Activated naive CD4-positive, alpha-beta T cell treated with anti-CD3 and anti-CD28 coated beads for 36 hours (primary cell): ENCODE measurements around the gene YTHDF1. TPM values are rescaled to one million over a fixed set of nuclear protein-coding genes. Genes with fewer than 3 reads are reported as not detected.

Experiments used
- CTCF ChIA-PET: fragments of 350-600 bp; sonication (Branson Sonifier 250); formaldehyde crosslinking; loops from one replicate; lab custom pipeline; 2021; ENCODE audit warnings: antibody characterized with exemption; lab: Charles Lee
- DNase-seq: peaks from one replicate; pipeline ENCODE4 v3.0.0-alpha.2; 2020
- H3K27ac Mint-ChIP-seq: one replicate; pipeline ENCODE4 v1.8.0; 2021; ENCODE audit warnings: mild to moderate bottlenecking, mixed read lengths
- H3K27me3 Mint-ChIP-seq: one replicate; pipeline ENCODE4 v1.8.0; 2021; ENCODE audit warnings: low read depth, mixed read lengths
- H3K36me3 Mint-ChIP-seq: one replicate; pipeline ENCODE4 v1.8.0; 2021; ENCODE audit warnings: low read depth, mixed read lengths
- H3K4me1 Mint-ChIP-seq: one replicate; pipeline ENCODE4 v1.8.0; 2021; ENCODE audit warnings: low read depth, mixed read lengths
- H3K4me3 Mint-ChIP-seq: one replicate; pipeline ENCODE4 v1.8.0; 2021; ENCODE audit warnings: mild to moderate bottlenecking, moderate library complexity, mixed read lengths
- H3K9me3 Mint-ChIP-seq: one replicate; pipeline ENCODE4 v1.8.0; 2021; ENCODE audit warnings: mixed read lengths
- intact Hi-C: fragments of 100-400 bp; cut with micrococcal nuclease; formaldehyde crosslinking; loops from one replicate; pipeline ENCODE4 v1.15.1; 2023
- total RNA-seq, 2 experiments: library from RNA; stranded (reverse); gene quantifications; one replicate each; pipeline ENCODE4 v1.2.3, GENCODE V29; 2021

Gene YTHDF1
- 10 to 100 TPM; 27.6 to 27.8 TPM for total RNA-seq

DNA sequence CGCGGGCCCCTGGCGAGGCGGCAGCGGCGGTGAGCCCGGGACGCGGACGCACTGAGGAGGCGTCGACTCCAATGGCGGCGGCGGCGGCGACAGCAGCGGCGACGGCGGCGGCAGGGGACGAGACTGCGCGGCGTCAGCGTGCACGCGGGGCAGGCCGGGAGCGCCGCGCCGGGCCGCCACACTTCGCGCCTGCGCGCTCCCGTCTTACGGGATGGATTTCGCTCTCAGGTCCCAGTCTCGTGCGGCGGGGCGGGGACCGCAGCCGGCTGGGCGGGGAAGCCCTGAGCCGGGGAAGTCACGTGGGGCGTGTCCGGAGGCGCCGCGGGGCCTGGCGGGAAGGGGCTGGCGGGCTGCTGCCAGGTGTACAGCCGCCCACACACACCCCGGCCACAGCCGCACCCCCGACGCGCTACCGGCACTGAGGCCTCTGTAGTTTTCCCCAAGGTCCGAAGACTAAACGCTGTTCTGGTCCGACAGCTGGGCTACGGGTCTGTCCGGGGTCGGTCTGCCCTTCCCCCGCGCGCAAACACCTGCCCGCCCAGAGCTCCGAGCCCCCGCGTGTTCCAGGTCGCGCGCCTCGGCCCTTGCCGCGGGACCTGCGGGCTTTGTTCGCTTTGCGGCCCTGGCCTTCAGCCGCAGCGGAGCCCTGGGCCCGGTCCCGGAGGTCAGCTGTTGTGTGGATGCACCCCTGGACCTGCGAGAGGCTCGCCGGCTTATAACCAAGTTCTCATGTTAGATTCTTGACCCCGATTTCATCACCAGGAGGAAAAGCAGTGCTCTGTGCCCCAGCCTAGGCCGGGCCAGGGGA is at the start of gene YTHDF1:
Gene YTHDF1, minus strand, starts transcription at position 91 of the 808 bp plus-strand sequence. CDS start 239 bp downstream, outside the sequence.
- Mint-ChIP-seq H3K36me3 (peaks cover 30% of the 10 kb centered on the region), H3K27ac (peak within 1 kb of the TSS; percentile 87), H3K4me3 (peak within 1 kb of the TSS; percentile 94), H3K27me3 (no peaks in the 10 kb centered on the region), H3K9me3 (no peaks in the 10 kb centered on the region), H3K4me1 (peaks cover 47% of the 10 kb centered on the region)
- intact Hi-C loops: loop anchor here (1.0 to 10.0 kb wide), 5 partner anchors 113 to 769 kb away; partner anchors contain the start of genes GID8, PPDPF, PRPF6 and TPD52L2
- CTCF ChIA-PET: interaction anchor here (5.6 kb wide), 1 partner anchor 7 kb away, joined by 50 read pairs; no protein-coding TSS in a partner anchor
- peak; percentile 97 for DNase-seq

GRCh38 chr20:63264519-63264918 is 48.6 kb upstream of the YTHDF1 start:
- H3K27ac Mint-ChIP-seq: no peak overlapping the region
- no peaks in the 10 kb centered on the region for H3K36me3 Mint-ChIP-seq
- H3K4me1 Mint-ChIP-seq: peaks cover 3% of the 10 kb centered on the region
- no peaks in the 10 kb centered on the region for H3K9me3 Mint-ChIP-seq
- CTCF ChIA-PET: interaction anchor here (1.0 kb wide), 1 partner anchor 41 kb away, joined by 3 read pairs; no protein-coding TSS in a partner anchor
- H3K27me3 Mint-ChIP-seq: peaks cover 3% of the 10 kb centered on the region
- intact Hi-C loops: no loop called here
- no peak overlapping the region for H3K4me3 Mint-ChIP-seq
- no peak for DNase-seq

DNA sequence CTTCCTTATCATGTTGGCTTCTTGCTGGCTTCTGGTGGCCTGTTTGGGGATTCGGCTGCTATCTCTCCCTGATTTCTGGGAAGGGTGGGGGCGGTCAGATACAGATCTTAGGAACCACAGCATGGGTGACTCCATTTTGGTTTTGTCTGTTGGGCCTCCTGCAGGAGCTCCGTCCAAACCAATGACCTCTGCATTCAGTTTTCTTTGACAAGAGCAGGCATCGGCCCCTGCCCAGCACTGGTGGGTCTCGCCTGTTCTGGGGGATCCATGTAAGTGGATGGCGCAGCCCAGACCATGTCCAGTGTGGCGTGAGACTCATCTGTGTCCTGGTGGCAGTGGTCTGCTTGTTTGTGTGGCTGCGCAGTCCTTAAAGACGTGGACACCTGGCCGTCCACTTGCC is 48.1 kb upstream of the YTHDF1 start:
- peaks cover 3% of the 10 kb centered on the region for H3K27me3 Mint-ChIP-seq
- CTCF ChIA-PET: no interaction called here
- no peak overlapping the region for H3K27ac Mint-ChIP-seq
- H3K36me3 Mint-ChIP-seq: no peaks in the 10 kb centered on the region
- intact Hi-C loops: no loop called here
- no peak for DNase-seq
- H3K9me3 Mint-ChIP-seq: no peaks in the 10 kb centered on the region
- H3K4me3 Mint-ChIP-seq: no peak overlapping the region
- peaks cover 3% of the 10 kb centered on the region for H3K4me1 Mint-ChIP-seq

DNA sequence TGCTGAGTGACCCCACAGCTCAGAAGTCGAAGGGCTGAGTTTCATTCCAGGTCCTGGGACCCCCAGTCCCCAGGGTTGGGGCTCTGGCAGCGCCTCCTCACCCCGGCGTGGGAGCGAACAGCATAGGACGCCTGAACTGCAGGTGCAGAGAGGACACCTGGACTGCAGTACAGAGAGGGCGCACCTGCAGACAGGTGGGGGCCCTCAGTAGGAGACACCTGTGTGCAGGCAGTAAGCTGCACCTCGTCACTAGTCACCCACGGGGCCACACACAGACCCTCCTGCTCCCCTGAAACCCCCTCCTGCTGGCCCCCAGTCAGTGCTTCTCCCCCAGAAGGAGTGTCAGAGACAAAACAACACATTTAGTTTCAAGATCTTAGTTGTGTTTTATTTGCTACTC is 46.9 kb upstream of the YTHDF1 start:
- no peak for DNase-seq
- Mint-ChIP-seq H3K27ac (no peak overlapping the region), H3K4me1 (peaks cover 3% of the 10 kb centered on the region), H3K36me3 (no peaks in the 10 kb centered on the region), H3K27me3 (peaks cover 6% of the 10 kb centered on the region), H3K4me3 (no peak overlapping the region), H3K9me3 (no peaks in the 10 kb centered on the region)
- CTCF ChIA-PET: no interaction called here
- intact Hi-C loops: no loop called here

- no peaks in the 10 kb centered on the region for H3K9me3 Mint-ChIP-seq
- no peak for DNase-seq
- CTCF ChIA-PET: no interaction called here
- no peak overlapping the region for H3K27ac Mint-ChIP-seq
- peaks cover 8% of the 10 kb centered on the region for H3K27me3 Mint-ChIP-seq
- no peak overlapping the region for H3K4me3 Mint-ChIP-seq
- H3K4me1 Mint-ChIP-seq: peaks cover 3% of the 10 kb centered on the region
- intact Hi-C loops: no loop called here
- H3K36me3 Mint-ChIP-seq: no peaks in the 10 kb centered on the region
Observed at GRCh38 chr20:63261795-63262528, 46.0 kb upstream of the YTHDF1 start.

- no peaks in the 10 kb centered on the region for H3K9me3 Mint-ChIP-seq
- intact Hi-C loops: no loop called here
- CTCF ChIA-PET: no interaction called here
- no peak overlapping the region for H3K4me3 Mint-ChIP-seq
- peaks cover 3% of the 10 kb centered on the region for H3K4me1 Mint-ChIP-seq
- no peaks in the 10 kb centered on the region for H3K36me3 Mint-ChIP-seq
- no peak overlapping the region for H3K27ac Mint-ChIP-seq
- DNase-seq: no peak
- H3K27me3 Mint-ChIP-seq: peaks cover 15% of the 10 kb centered on the region
Observed at GRCh38 chr20:63261060-63261794, 45.3 kb upstream of the YTHDF1 start.

- Mint-ChIP-seq H3K4me1 (peaks cover 3% of the 10 kb centered on the region), H3K9me3 (no peaks in the 10 kb centered on the region), H3K4me3 (no peak overlapping the region), H3K27ac (no peak overlapping the region), H3K27me3 (peaks cover 21% of the 10 kb centered on the region), H3K36me3 (no peaks in the 10 kb centered on the region)
- no peak for DNase-seq
- intact Hi-C loops: no loop called here
- CTCF ChIA-PET: no interaction called here
Observed at GRCh38 chr20:63260521-63260920, 44.6 kb upstream of the YTHDF1 start.

DNA sequence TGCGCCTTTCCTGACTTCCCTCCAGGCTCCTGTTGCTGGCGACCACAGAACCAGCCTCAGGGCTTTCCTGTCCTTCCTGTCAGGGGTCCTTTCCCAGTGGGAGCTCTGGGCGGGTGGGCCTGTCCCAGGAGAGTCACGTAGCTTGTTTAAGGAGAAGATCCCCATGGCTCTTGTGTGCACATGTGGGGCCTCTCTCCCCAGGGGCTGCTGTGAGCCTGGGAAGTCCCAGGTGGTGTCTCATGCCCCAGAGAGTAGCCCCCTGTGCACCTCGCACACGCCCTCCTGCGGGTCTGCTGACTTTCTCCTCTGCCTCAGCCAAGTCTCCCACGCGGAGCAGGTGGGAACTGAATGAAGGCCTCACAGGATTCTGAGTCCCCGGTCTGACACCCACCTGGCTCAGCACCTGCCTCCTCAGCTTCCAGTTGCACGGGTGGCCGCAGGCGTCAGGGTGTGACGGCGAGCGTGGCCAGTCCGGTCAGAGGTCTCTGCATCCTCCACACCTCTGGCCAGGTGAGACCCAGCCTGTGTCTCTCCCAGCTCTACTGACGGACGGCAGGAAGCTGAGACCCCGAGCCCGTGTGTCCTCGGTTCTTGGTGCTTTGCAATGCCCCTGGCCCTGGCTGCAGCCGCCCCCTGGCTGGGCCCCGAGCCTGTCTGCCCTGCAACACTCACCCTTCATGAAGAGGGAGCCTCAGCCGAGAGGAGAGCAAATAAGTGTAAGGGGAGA is 44.0 kb upstream of the YTHDF1 start:
- intact Hi-C loops: no loop called here
- Mint-ChIP-seq H3K36me3 (no peaks in the 10 kb centered on the region), H3K9me3 (no peaks in the 10 kb centered on the region), H3K4me3 (no peak overlapping the region), H3K27me3 (peaks cover 26% of the 10 kb centered on the region), H3K27ac (no peak overlapping the region), H3K4me1 (peaks cover 3% of the 10 kb centered on the region)
- no peak for DNase-seq
- CTCF ChIA-PET: interaction anchor here (0.6 kb wide), 1 partner anchor 31 kb away, joined by 3 read pairs; no protein-coding TSS in a partner anchor

- peaks cover 3% of the 10 kb centered on the region for H3K4me1 Mint-ChIP-seq
- no peak overlapping the region for H3K4me3 Mint-ChIP-seq
- H3K36me3 Mint-ChIP-seq: no peaks in the 10 kb centered on the region
- CTCF ChIA-PET: no interaction called here
- H3K27me3 Mint-ChIP-seq: peaks cover 25% of the 10 kb centered on the region
- no peaks in the 10 kb centered on the region for H3K9me3 Mint-ChIP-seq
- no peak overlapping the region for H3K27ac Mint-ChIP-seq
- DNase-seq: no peak
- intact Hi-C loops: no loop called here
Observed at GRCh38 chr20:63258781-63259180, 42.9 kb upstream of the YTHDF1 start.

DNA sequence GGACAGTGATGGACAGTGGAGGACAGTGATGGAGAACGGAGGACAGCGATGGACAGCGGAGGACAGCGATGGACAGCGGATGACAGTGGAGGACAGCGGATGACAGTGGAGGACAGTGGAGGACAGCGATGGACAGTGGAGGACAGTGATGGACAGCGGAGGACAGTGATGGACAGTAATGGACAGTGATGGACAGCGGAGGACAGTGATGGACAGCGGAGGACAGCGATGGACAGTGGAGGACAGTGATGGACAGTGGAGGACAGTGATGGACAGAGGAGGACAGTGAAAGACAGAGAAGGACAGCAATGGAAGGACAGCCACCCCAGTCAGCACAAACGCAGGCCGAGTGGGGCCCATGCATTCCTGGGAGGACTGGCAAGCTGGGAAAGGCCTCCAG is 41.7 kb upstream of the YTHDF1 start:
- H3K36me3 Mint-ChIP-seq: no peaks in the 10 kb centered on the region
- no peak overlapping the region for H3K27ac Mint-ChIP-seq
- H3K9me3 Mint-ChIP-seq: no peaks in the 10 kb centered on the region
- H3K27me3 Mint-ChIP-seq: peaks cover 31% of the 10 kb centered on the region
- intact Hi-C loops: no loop called here
- DNase-seq: no peak
- H3K4me1 Mint-ChIP-seq: peaks cover 4% of the 10 kb centered on the region
- H3K4me3 Mint-ChIP-seq: no peak overlapping the region
- CTCF ChIA-PET: interaction anchor here (0.7 kb wide), 1 partner anchor 8 kb away, joined by 3 read pairs; no protein-coding TSS in a partner anchor

DNA sequence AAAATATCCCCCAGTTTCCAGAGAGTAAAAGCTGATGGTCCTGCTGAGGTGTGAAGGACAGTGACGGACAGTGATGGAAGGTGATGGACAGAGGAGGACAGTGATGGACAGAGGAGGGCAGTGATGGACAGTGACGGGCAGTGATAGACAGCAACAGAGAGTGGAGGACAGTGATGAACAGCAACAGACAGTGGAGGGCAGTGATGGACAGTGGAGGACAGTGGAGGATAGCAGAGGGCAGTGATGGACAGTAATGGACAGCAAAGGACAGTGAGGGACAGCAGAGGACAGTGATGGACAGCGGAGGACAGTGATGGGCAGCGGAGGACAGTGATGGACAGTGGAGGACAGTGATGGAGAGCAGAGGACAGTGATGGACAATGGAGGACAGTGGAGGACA is 41.0 kb upstream of the YTHDF1 start:
- CTCF ChIA-PET: no interaction called here

More for the DNA sequence above, 41.0 kb upstream of the YTHDF1 start:
- Mint-ChIP-seq H3K36me3 (no peaks in the 10 kb centered on the region), H3K27me3 (peaks cover 34% of the 10 kb centered on the region), H3K9me3 (no peaks in the 10 kb centered on the region), H3K27ac (no peak overlapping the region), H3K4me1 (peaks cover 2% of the 10 kb centered on the region), H3K4me3 (no peak overlapping the region)
- intact Hi-C loops: no loop called here
- DNase-seq: no peak
